B cell (primary cell): ENCODE results near the gene CDHR2. TPM values are rescaled to one million over a fixed set of nuclear protein-coding genes. Genes with fewer than 3 reads are reported as not detected.

Source experiments
- ATAC-seq: fragments of 200-7000 bp; cut with Tn5 transposase; one replicate; pipeline ENCODE4 v1.10.0; 2021; ENCODE audit warnings: low read depth, mild to moderate bottlenecking, moderate number of reproducible peaks, moderate library complexity
- CTCF ChIA-PET: fragments of 350-600 bp; sonication (Branson Sonifier 250); formaldehyde crosslinking; loops from one replicate; lab custom pipeline; 2021; ENCODE audit warnings: antibody characterized with exemption, inconsistent platforms; lab: Charles Lee
- POLR2A ChIA-PET: fragments of 350-600 bp; sonication (Branson Sonifier 250); formaldehyde crosslinking; loops from one replicate; lab custom pipeline; 2021; ENCODE audit warnings: antibody characterized with exemption; lab: Charles Lee
- DNase-seq: peaks from one replicate; pipeline ENCODE4 v3.0.0; 2013
- H2AFZ ChIP-seq: 2 replicates; pipeline ENCODE4 v1.6.1; 2012; ENCODE audit warnings: mild to moderate bottlenecking, low read depth, low read length; ENCODE audit not compliant: insufficient read depth, poor library complexity, severe bottlenecking
- H3K27ac ChIP-seq, 2 donors: 1 replicate in 1 of 2; 2 replicates in 1 of 2; pipeline ENCODE4 v1.5.1; 2012 to 2013; ENCODE audit warnings: low read length in 2 of 2, mild to moderate bottlenecking in 2 of 2, moderate library complexity in 1 of 2
- H3K27me3 ChIP-seq, 4 experiments: fragments of 200-600 bp in 1 of 4; sonication (generic) in 1 of 4; replicated peaks in 1 of 4; 1 replicate in 2 of 4; 2 replicates in 2 of 4; pipeline versions ENCODE4 v1.6.1 to v1.7.0; 2013 to 2016; ENCODE audit warnings: low read length in 3 of 4, mild to moderate bottlenecking in 2 of 4, mixed read lengths in 1 of 4, moderate library complexity in 1 of 4; ENCODE audit not compliant: insufficient read depth in 4 of 4, control insufficient read depth in 3 of 4; ENCODE audit errors: control extremely low read depth in 1 of 4
- H3K36me3 ChIP-seq, 2 experiments: replicated peaks in 1 of 2; 1 replicate in 1 of 2; 2 replicates in 1 of 2; pipeline versions ENCODE4 v1.6.1 to v1.7.1; 2013; ENCODE audit warnings: low read length in 1 of 2; ENCODE audit not compliant: insufficient read depth in 2 of 2, control insufficient read depth in 1 of 2; ENCODE audit errors: control extremely low read depth in 1 of 2, extremely low read depth in 1 of 2
- H3K4me1 ChIP-seq, 2 donors: fragments of 200-600 bp in 1 of 2; sonication (generic) in 1 of 2; 1 replicate in 1 of 2; 2 replicates in 1 of 2; pipeline versions ENCODE4 v1.5.1 to v1.6.1; 2013 to 2017; ENCODE audit warnings: low read length in 2 of 2; ENCODE audit not compliant: control insufficient read depth in 2 of 2, insufficient read depth in 2 of 2
- H3K4me2 ChIP-seq: replicated peaks from 2 replicates; pipeline ENCODE3; 2012; ENCODE audit warnings: mild to moderate bottlenecking, low read depth, low read length; ENCODE audit not compliant: poor library complexity, severe bottlenecking
- H3K4me3 ChIP-seq, 5 experiments: fragments of 200-600 bp in 1 of 5; sonication (generic) in 1 of 5; 1 replicate in 3 of 5; 2 replicates in 2 of 5; pipeline versions ENCODE4 v1.5.1 to v1.7.0; 2011 to 2016; ENCODE audit warnings: low read length in 4 of 5, mild to moderate bottlenecking in 4 of 5, low read depth in 2 of 5, control low read depth in 1 of 5, moderate library complexity in 1 of 5; ENCODE audit not compliant: insufficient read depth in 1 of 5; ENCODE audit errors: control extremely low read depth in 1 of 5, extremely low read depth in 1 of 5
- H3K79me2 ChIP-seq: fragments of 200-600 bp; sonication (generic); one replicate; pipeline ENCODE4 v1.6.0; 2016; ENCODE audit warnings: low read length; ENCODE audit not compliant: control insufficient read depth, insufficient read depth
- H3K9ac ChIP-seq: fragments of 200-600 bp; sonication (generic); 2 replicates; pipeline ENCODE4 v1.6.1; 2017; ENCODE audit warnings: mild to moderate bottlenecking, low read length, moderate library complexity
- H3K9me3 ChIP-seq, 3 donors: one replicate each; pipeline versions ENCODE4 v1.6.1 to v1.7.1; 2013; ENCODE audit warnings: low read length in 2 of 3; ENCODE audit not compliant: control insufficient read depth in 2 of 3, insufficient read depth in 1 of 3; ENCODE audit errors: control extremely low read depth in 1 of 3
- H4K20me1 ChIP-seq: 2 replicates; pipeline ENCODE4 v1.6.0; 2012; ENCODE audit warnings: mild to moderate bottlenecking, low read length; ENCODE audit not compliant: insufficient read depth, control insufficient read depth, poor library complexity, severe bottlenecking
- H3K27ac Mint-ChIP-seq: one replicate; pipeline ENCODE4 v1.8.0; 2021; ENCODE audit warnings: mixed read lengths
- H3K27me3 Mint-ChIP-seq: one replicate; pipeline ENCODE4 v1.8.0; 2021; ENCODE audit warnings: mixed read lengths
- H3K4me1 Mint-ChIP-seq: one replicate; pipeline ENCODE4 v1.8.0; 2021; ENCODE audit warnings: mixed read lengths
- H3K4me3 Mint-ChIP-seq: one replicate; pipeline ENCODE4 v1.8.0; 2021; ENCODE audit warnings: mixed read lengths
- H3K9me3 Mint-ChIP-seq: one replicate; pipeline ENCODE4 v1.8.0; 2022; ENCODE audit warnings: mixed read lengths; ENCODE audit not compliant: insufficient read depth
- EZH2 ChIP-seq: IDR thresholded peaks from 2 replicates; pipeline ENCODE4 v1.6.1; 2012; ENCODE audit warnings: borderline replicate concordance, low read depth, mild to moderate bottlenecking, moderate library complexity, low read length; ENCODE audit not compliant: insufficient read depth, poor library complexity, severe bottlenecking
- WGBS: methylation state at CpG from one replicate; pipeline ENCODE4 v1.1.5; 2013; ENCODE audit warnings: missing lambda C conversion rate; ENCODE audit not compliant: insufficient coverage; 5-methylcytosine and 5-hydroxymethylcytosine counted together
- intact Hi-C: fragments of 100-400 bp; cut with micrococcal nuclease; formaldehyde crosslinking; loops from one replicate; pipeline ENCODE4 v1.10.0; 2022
- polyA plus RNA-seq: library from polyadenylated mRNA; depleted of rRNA; stranded (reverse); fragments of >200 nt; gene quantifications from 2 replicates; pipeline ENCODE4 v1.2.3, GENCODE V29; 2012
- total RNA-seq, 2 donors: library from RNA; stranded (reverse); fragments of 120-200 nt in 1 of 2; gene quantifications; 1 replicate in 1 of 2; 2 replicates in 1 of 2; pipeline versions ENCODE4 v1.2.3 to v1.2.4, GENCODE V29; 2013 to 2022
- TF ChIP-seq, protein P1 (sequence below): fragments of 200-600 bp; IDR thresholded peaks from one replicate; pipeline ENCODE4 v1.8.0; 2022; ENCODE audit warnings: antibody characterized with exemption, mild to moderate bottlenecking

Gene CDHR2
- total and polyA plus RNA-seq, 2 donors (not counting 1 experiment from before 2014, with no cell fraction given), result 0.25 to 1.7 TPM

DNA sequence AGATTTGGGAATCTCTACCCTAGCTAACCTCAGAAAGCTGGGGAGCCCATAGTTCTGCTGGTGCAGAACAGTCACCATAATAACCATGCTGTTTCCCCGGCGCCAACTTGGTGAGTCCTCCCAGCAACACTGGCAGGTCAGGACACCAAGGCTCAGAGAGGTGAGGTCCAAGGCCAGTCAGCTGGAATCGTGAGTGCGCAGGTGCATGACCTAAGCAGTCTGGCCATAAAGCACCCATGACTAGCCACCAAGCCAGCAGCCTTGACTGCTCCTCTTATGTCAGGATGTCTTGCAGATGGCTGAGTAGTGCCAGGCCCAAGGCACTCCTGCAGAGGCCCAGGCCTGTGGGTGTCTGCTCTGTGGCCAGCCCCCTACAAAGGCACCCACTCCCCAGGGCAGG lies 14.5 kb upstream of the CDHR2 start:
- POLR2A ChIA-PET, result interaction anchor here (1.1 to 4.1 kb wide), 3 partner anchors 8 to 86 kb away, joined by 6 to 30 read pairs (median 8); partner anchors contain the start of gene FAF2
- peak overlapping the region; percentile 84 to 100 (median 94) for H3K4me3 ChIP-seq

More for the DNA sequence above, 14.5 kb upstream of the CDHR2 start:
- no peak for ATAC-seq
- no peak for DNase-seq
- H3K4me3 Mint-ChIP-seq, result peak overlapping the region; percentile 99
- 59% methylated on average over 4 of the region's 4 CpGs for WGBS
- peak overlapping the region; percentile 100 for H3K27ac Mint-ChIP-seq
- Histone ChIP-seq H3K36me3 (peaks cover 0 to 46% of the 10 kb centered on the region in 2 experiments), H3K79me2 (peaks cover 59% of the 10 kb centered on the region), H3K27me3 (no peaks in the 10 kb centered on the region), H3K4me2 (peak overlapping the region; percentile 92), H3K9me3 (no peaks in the 10 kb centered on the region), H2AFZ (no peak overlapping the region), H3K9ac (peak overlapping the region; percentile 98), H3K27ac (peak overlapping the region; percentile 93 to 99), H4K20me1 (peaks cover 71% of the 10 kb centered on the region), H3K4me1 (peaks cover 61 to 62% of the 10 kb centered on the region in 2 donors)
- no peaks in the 10 kb centered on the region for H3K27me3 Mint-ChIP-seq
- CTCF ChIA-PET, result interaction anchor here (1.2 to 5.3 kb wide), 4 partner anchors 9 to 488 kb away, joined by 3 to 33 read pairs (median 16); partner anchors contain the start of genes CLTB and ZNF346
- H3K4me1 Mint-ChIP-seq, result peaks cover 55% of the 10 kb centered on the region
- H3K9me3 Mint-ChIP-seq, result no peaks in the 10 kb centered on the region
- TF ChIP-seq, protein P1, sequence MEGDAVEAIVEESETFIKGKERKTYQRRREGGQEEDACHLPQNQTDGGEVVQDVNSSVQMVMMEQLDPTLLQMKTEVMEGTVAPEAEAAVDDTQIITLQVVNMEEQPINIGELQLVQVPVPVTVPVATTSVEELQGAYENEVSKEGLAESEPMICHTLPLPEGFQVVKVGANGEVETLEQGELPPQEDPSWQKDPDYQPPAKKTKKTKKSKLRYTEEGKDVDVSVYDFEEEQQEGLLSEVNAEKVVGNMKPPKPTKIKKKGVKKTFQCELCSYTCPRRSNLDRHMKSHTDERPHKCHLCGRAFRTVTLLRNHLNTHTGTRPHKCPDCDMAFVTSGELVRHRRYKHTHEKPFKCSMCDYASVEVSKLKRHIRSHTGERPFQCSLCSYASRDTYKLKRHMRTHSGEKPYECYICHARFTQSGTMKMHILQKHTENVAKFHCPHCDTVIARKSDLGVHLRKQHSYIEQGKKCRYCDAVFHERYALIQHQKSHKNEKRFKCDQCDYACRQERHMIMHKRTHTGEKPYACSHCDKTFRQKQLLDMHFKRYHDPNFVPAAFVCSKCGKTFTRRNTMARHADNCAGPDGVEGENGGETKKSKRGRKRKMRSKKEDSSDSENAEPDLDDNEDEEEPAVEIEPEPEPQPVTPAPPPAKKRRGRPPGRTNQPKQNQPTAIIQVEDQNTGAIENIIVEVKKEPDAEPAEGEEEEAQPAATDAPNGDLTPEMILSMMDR, result no peak
- TF ChIP-seq EZH2, result no peak
- intact Hi-C loops, result loop anchor here (2.0 kb wide), 1 partner anchor 20 kb away; no protein-coding TSS in a partner anchor
